Renal pelvis (tissue), 3 donors: Measurements from ENCODE around the gene CYTH4. TPM values are rescaled to one million over a fixed set of nuclear protein-coding genes. Genes with fewer than 3 reads are reported as not detected.

Source experiments
- polyA plus RNA-seq, 3 donors: library from polyadenylated mRNA; unstranded; fragments of 120-200 nt; gene quantifications; one replicate each; pipeline ENCODE4 v1.2.1, GENCODE V29; 2013; ENCODE audit not compliant: insufficient read length in 3 of 3

Gene CYTH4
- polyA plus RNA-seq, 3 donors: 3.6 to 4.7 (median 4.5) TPM

Other genes starting within 250 kb of the CYTH4 start
- gene KCTD17, start 230.8 kb upstream of the CYTH4 start, polyA plus RNA-seq: 10 to 100 TPM; 26.0 to 34.5 (median 32.8) TPM
- gene TMPRSS6, start 172.8 kb upstream of the CYTH4 start, polyA plus RNA-seq: under 1 TPM; 0.24 to 0.53 (median 0.44) TPM
- gene IL2RB, start 132.6 kb upstream of the CYTH4 start, polyA plus RNA-seq: 1 to 10 TPM in 2 of 3 donors, under 1 TPM in 1; 0.81 to 1.4 (median 1.4) TPM
- gene C1QTNF6, start 94.3 kb upstream of the CYTH4 start, polyA plus RNA-seq: 10 to 100 TPM; 32.3 to 38.8 (median 34.5) TPM
- 1 to 10 TPM; 1.1 to 1.2 (median 1.2) TPM for gene SSTR3, start 70.0 kb upstream of the CYTH4 start, polyA plus RNA-seq
- 1 to 10 TPM; 5.5 to 7.5 (median 6.3) TPM for gene RAC2, start 38.2 kb upstream of the CYTH4 start, polyA plus RNA-seq
- gene ELFN2, start 145.0 kb downstream of the CYTH4 start, polyA plus RNA-seq: 1 to 10 TPM; 1.5 to 2.7 (median 1.6) TPM
- gene MFNG, start 203.9 kb downstream of the CYTH4 start, polyA plus RNA-seq: 10 to 100 TPM in 2 of 3 donors, 1 to 10 TPM in 1; 8.5 to 12.4 (median 11.1) TPM
- 10 to 100 TPM; 23.4 to 29.4 (median 29.2) TPM for gene CARD10, start 236.9 kb downstream of the CYTH4 start, polyA plus RNA-seq